Activated naive CD4-positive, alpha-beta T cell treated with anti-CD3 and anti-CD28 coated beads for 36 hours (primary cell): ENCODE data around the gene TFEB. TPM values are rescaled to one million over a fixed set of nuclear protein-coding genes. Genes with fewer than 3 reads are reported as not detected.

Experiments used
- CTCF ChIA-PET: fragments of 350-600 bp; sonication (Branson Sonifier 250); formaldehyde crosslinking; loops from one replicate; lab custom pipeline; 2021; ENCODE audit warnings: antibody characterized with exemption; lab: Charles Lee
- DNase-seq: peaks from one replicate; pipeline ENCODE4 v3.0.0-alpha.2; 2020
- H3K27ac Mint-ChIP-seq: one replicate; pipeline ENCODE4 v1.8.0; 2021; ENCODE audit warnings: mild to moderate bottlenecking, mixed read lengths
- H3K27me3 Mint-ChIP-seq: one replicate; pipeline ENCODE4 v1.8.0; 2021; ENCODE audit warnings: low read depth, mixed read lengths
- H3K36me3 Mint-ChIP-seq: one replicate; pipeline ENCODE4 v1.8.0; 2021; ENCODE audit warnings: low read depth, mixed read lengths
- H3K4me1 Mint-ChIP-seq: one replicate; pipeline ENCODE4 v1.8.0; 2021; ENCODE audit warnings: low read depth, mixed read lengths
- H3K4me3 Mint-ChIP-seq: one replicate; pipeline ENCODE4 v1.8.0; 2021; ENCODE audit warnings: mild to moderate bottlenecking, moderate library complexity, mixed read lengths
- H3K9me3 Mint-ChIP-seq: one replicate; pipeline ENCODE4 v1.8.0; 2021; ENCODE audit warnings: mixed read lengths
- intact Hi-C: fragments of 100-400 bp; cut with micrococcal nuclease; formaldehyde crosslinking; loops from one replicate; pipeline ENCODE4 v1.15.1; 2023
- total RNA-seq, 2 experiments: library from RNA; stranded (reverse); gene quantifications; one replicate each; pipeline ENCODE4 v1.2.3, GENCODE V29; 2021

The TFEB gene
- total RNA-seq, 2 experiments from 2014 or later: 5.7 to 7.9 TPM

GRCh38 chr6:41638002-41638934, 97.1 kb downstream of the TFEB start, which contains the start of gene MDFI:
Gene MDFI, plus strand, starts transcription at chr6:41638468. Its CDS starts 282 bp downstream, at chr6:41638750.
- Mint-ChIP-seq H3K36me3 (no peaks in the 10 kb centered on the region), H3K4me3 (peak within 1 kb of the TSS; percentile 53), H3K4me1 (peaks cover 12% of the 10 kb centered on the region), H3K27me3 (peaks cover 36% of the 10 kb centered on the region), H3K9me3 (no peaks in the 10 kb centered on the region), H3K27ac (no peak within 1 kb of the TSS)
- no peak for DNase-seq
- CTCF ChIA-PET: no interaction called here
- intact Hi-C loops: no loop called here

GRCh38 chr6:41637194-41638001, 98.0 kb downstream of the TFEB start:
- Mint-ChIP-seq H3K4me3 (peak overlapping the region; percentile 53), H3K36me3 (no peaks in the 10 kb centered on the region), H3K9me3 (no peaks in the 10 kb centered on the region), H3K4me1 (peaks cover 12% of the 10 kb centered on the region), H3K27ac (no peak overlapping the region), H3K27me3 (peaks cover 36% of the 10 kb centered on the region)
- intact Hi-C loops: no loop called here
- CTCF ChIA-PET: no interaction called here
- no peak for DNase-seq

DNA sequence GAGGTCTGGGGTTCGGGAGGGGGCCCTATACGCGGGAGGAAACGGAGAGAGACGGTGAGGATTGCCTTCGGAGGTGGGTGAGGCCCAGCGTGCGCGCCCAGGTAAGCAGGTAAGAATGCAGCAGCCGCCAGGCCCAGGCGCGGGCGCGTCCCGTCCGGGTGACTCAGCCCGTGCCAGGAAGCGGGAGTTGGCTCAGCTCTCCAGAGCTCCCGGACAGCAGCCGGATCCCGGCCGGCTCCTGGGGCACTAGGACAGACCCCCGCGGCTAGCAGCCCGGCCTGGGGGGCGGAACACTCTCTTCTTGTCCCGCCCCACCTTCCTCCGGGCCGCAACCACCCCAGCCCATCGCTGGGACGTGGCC, 98.6 kb downstream of the TFEB start:
- H3K4me1 Mint-ChIP-seq: peaks cover 12% of the 10 kb centered on the region
- peaks cover 36% of the 10 kb centered on the region for H3K27me3 Mint-ChIP-seq
- H3K36me3 Mint-ChIP-seq: no peaks in the 10 kb centered on the region
- CTCF ChIA-PET: no interaction called here
- H3K9me3 Mint-ChIP-seq: no peaks in the 10 kb centered on the region
- intact Hi-C loops: no loop called here
- no peak for DNase-seq
- H3K27ac Mint-ChIP-seq: no peak overlapping the region
- no peak overlapping the region for H3K4me3 Mint-ChIP-seq

DNA sequence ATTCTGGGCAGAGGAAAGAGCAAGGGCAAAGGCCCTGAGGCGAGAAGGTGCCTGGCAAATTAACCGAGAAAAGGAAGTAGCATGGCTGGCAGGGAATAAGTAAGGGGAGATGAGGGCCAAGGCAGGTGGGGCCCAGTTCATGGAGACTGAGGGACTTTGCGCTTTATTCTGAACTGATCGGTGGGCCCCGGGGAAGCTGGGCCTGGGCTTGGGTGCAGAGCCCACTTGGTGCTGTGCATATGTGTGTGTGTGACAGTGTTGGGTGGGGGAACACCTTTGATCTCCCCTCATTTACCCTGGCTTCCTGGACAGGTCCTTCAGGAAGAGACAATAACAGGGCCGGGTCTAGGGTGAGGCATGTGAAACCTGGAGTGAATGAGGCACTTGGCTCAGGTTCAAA, 100.0 kb downstream of the TFEB start:
- no peak overlapping the region for H3K4me3 Mint-ChIP-seq
- no peaks in the 10 kb centered on the region for H3K36me3 Mint-ChIP-seq

GRCh38 chr6:41634657-41635056, 100.8 kb downstream of the TFEB start:
- peaks cover 11% of the 10 kb centered on the region for H3K4me1 Mint-ChIP-seq
- H3K27ac Mint-ChIP-seq: no peak overlapping the region
- DNase-seq: no peak
- intact Hi-C loops: no loop called here
- H3K36me3 Mint-ChIP-seq: no peaks in the 10 kb centered on the region
- CTCF ChIA-PET: no interaction called here
- peaks cover 24% of the 10 kb centered on the region for H3K27me3 Mint-ChIP-seq
- no peak overlapping the region for H3K4me3 Mint-ChIP-seq
- H3K9me3 Mint-ChIP-seq: no peaks in the 10 kb centered on the region

More for the DNA sequence above, 100.0 kb downstream of the TFEB start:
- H3K4me1 Mint-ChIP-seq: peaks cover 12% of the 10 kb centered on the region
- no peak overlapping the region for H3K27ac Mint-ChIP-seq
- DNase-seq: no peak
- peaks cover 31% of the 10 kb centered on the region for H3K27me3 Mint-ChIP-seq
- intact Hi-C loops: no loop called here
- no peaks in the 10 kb centered on the region for H3K9me3 Mint-ChIP-seq
- CTCF ChIA-PET: no interaction called here

Other genes with a start within 250 kb of the TFEB start
- 10 to 100 TPM; 15.9 to 16.0 TPM for gene FOXP4, start 189.2 kb downstream of the TFEB start, total RNA-seq
- gene MDFI, start 97.1 kb downstream of the TFEB start, total RNA-seq: not detected
- not detected for gene PGC, start 11.8 kb upstream of the TFEB start, total RNA-seq
- 1 to 10 TPM; 4.0 to 4.2 TPM for gene FRS3, start 44.3 kb upstream of the TFEB start, total RNA-seq
- under 1 TPM in 1 of 2 experiments, not detected in 1; 0.52 TPM for gene PRICKLE4, start 45.2 kb upstream of the TFEB start, total RNA-seq
- 100 to 1,000 TPM; 285 to 299 TPM for gene TOMM6, start 52.1 kb upstream of the TFEB start, total RNA-seq
- gene USP49, start 159.8 kb upstream of the TFEB start, total RNA-seq: 1 to 10 TPM; 8.3 to 8.4 TPM
- gene MED20, start 185.5 kb upstream of the TFEB start, total RNA-seq: 10 to 100 TPM; 24.0 to 27.4 TPM
- 10 to 100 TPM; 49.8 TPM for gene BYSL, start 185.9 kb upstream of the TFEB start, total RNA-seq
- gene CCND3, start 206.2 kb upstream of the TFEB start, total RNA-seq: 1,000 to 10,000 TPM; 1,152 to 1,165 TPM